GM12878 (cell line): ENCODE measurements around the gene PSMB7. TPM values are rescaled to one million over a fixed set of nuclear protein-coding genes. Genes with fewer than 3 reads are reported as not detected.

Experiments
- ATAC-seq: fragments of 200-7000 bp; cut with Tn5 transposase; 3 replicates; pipeline ENCODE4 v1.9.1; 2020; ENCODE audit warnings: mild to moderate bottlenecking, moderate library complexity
- BruUV-seq: library from RNA; stranded (reverse); fragments of 400-500 nt; replicated peaks from 2 replicates; lab custom pipeline; 2021; lab: Mats Ljungman, UMichigan
- CTCF ChIA-PET: fragments of 300-600 bp; sonication (Branson Sonifier 250); formaldehyde crosslinking; extraction: SDS; loops from one replicate; lab custom pipeline; 2021; ENCODE audit warnings: inconsistent platforms; lab: Yijun Ruan, JAX
- POLR2A ChIA-PET: fragments of 350-600 bp; formaldehyde crosslinking; extraction: SDS; loops from one replicate; lab custom pipeline; 2021; ENCODE audit warnings: inconsistent platforms; lab: Charles Lee
- RAD21 ChIA-PET: fragments of 300-600 bp; sonication (Branson Sonifier 250); formaldehyde crosslinking; loops from one replicate; lab custom pipeline; 2023; ENCODE audit warnings: antibody characterized with exemption; ENCODE audit not compliant: unreplicated experiment; lab: Charles Lee
- SMC1A ChIA-PET: fragments of 300-600 bp; sonication (Branson Sonifier 250); formaldehyde crosslinking; loops from one replicate; lab custom pipeline; 2023; ENCODE audit not compliant: unreplicated experiment, uncharacterized antibody; lab: Charles Lee
- DNase-seq: peaks from one replicate; pipeline ENCODE4 v3.0.0-alpha.2; 2011; ENCODE audit warnings: low read depth, low spot score
- FAIRE-seq: peaks from 3 replicates; lab custom pipeline; 2011; peaks lifted over from hg19 to GRCh38; lab: Jason Lieb, UNC
- H2AFZ ChIP-seq: 2 replicates; pipeline ENCODE4 v1.6.0; 2011; ENCODE audit warnings: low read depth, low read length, control low read depth; ENCODE audit not compliant: control insufficient read depth
- H3K27ac ChIP-seq: 2 replicates; pipeline ENCODE4 v1.5.1; 2011; ENCODE audit warnings: control low read depth; ENCODE audit not compliant: control insufficient read depth, insufficient read depth
- H3K27me3 ChIP-seq, 2 experiments: replicated peaks in 1 of 2; 2 replicates each; pipeline versions ENCODE4 v1.6.0 to v1.6.1; 2011; ENCODE audit warnings: low read length in 1 of 2; ENCODE audit not compliant: control insufficient read depth in 2 of 2, insufficient read depth in 2 of 2
- H3K36me3 ChIP-seq, 2 experiments: 2 replicates each; pipeline ENCODE4 v1.5.1; 2011; ENCODE audit warnings: low read length in 1 of 2; ENCODE audit not compliant: control insufficient read depth in 2 of 2, insufficient read depth in 2 of 2
- H3K4me1 ChIP-seq: 2 replicates; pipeline ENCODE4 v1.6.1; 2011; ENCODE audit warnings: mild to moderate bottlenecking, low read length, moderate library complexity, mixed read lengths; ENCODE audit not compliant: control insufficient read depth, insufficient read depth
- H3K4me2 ChIP-seq: 2 replicates; pipeline ENCODE4 v1.6.0; 2011; ENCODE audit warnings: control low read depth; ENCODE audit not compliant: control insufficient read depth, insufficient read depth
- H3K4me3 ChIP-seq: fragments of 200-600 bp; sonication (generic); 2 replicates; pipeline ENCODE4 v1.5.1; 2016
- H3K79me2 ChIP-seq: 2 replicates; pipeline ENCODE4 v1.6.0; 2011; ENCODE audit warnings: low read length; ENCODE audit not compliant: control insufficient read depth, insufficient read depth
- H3K9ac ChIP-seq: 2 replicates; pipeline ENCODE4 v1.8.0; 2011; ENCODE audit warnings: low read length, control low read depth, mixed read lengths; ENCODE audit not compliant: control insufficient read depth, insufficient read depth
- H3K9me3 ChIP-seq: replicated peaks from 3 replicates; pipeline ENCODE4 v1.5.1; 2011; ENCODE audit warnings: mild to moderate bottlenecking, low read length; ENCODE audit not compliant: control insufficient read depth, insufficient read depth
- H4K20me1 ChIP-seq: 2 replicates; pipeline ENCODE4 v1.6.0; 2011; ENCODE audit not compliant: control insufficient read depth, insufficient read depth
- BACH1 ChIP-seq: fragments of 450-650 bp; IDR thresholded peaks from 2 replicates; pipeline ENCODE4 v1.6.1; 2017; ENCODE audit warnings: mild to moderate bottlenecking, borderline replicate concordance
- CHD1 ChIP-seq: IDR thresholded peaks from 2 replicates; pipeline ENCODE4 v1.6.1; 2012; ENCODE audit warnings: low read depth, low read length, improper control_type of control experiment
- CREM ChIP-seq: IDR thresholded peaks from 2 replicates; pipeline ENCODE4 v1.6.1; 2014; ENCODE audit warnings: antibody characterized with exemption, low read depth
- E2F4 ChIP-seq: IDR thresholded peaks from 2 replicates; pipeline ENCODE4 v1.6.1; 2012; ENCODE audit warnings: low read depth, low read length, improper control_type of control experiment
- ESRRA ChIP-seq: IDR thresholded peaks from 2 replicates; pipeline ENCODE4 v1.6.1; 2012; ENCODE audit warnings: mild to moderate bottlenecking, low read length, improper control_type of control experiment
- ETV6 ChIP-seq, 2 experiments: fragments of 450-650 bp in 1 of 2; IDR thresholded peaks in 1 of 2; conservative IDR thresholded peaks in 1 of 2; 2 replicates each; pipeline ENCODE4 v1.6.1; 2014; ENCODE audit warnings: antibody characterized with exemption in 1 of 2, borderline replicate concordance in 1 of 2, low read depth in 1 of 2, mild to moderate bottlenecking in 1 of 2, moderate library complexity in 1 of 2
- GABPA ChIP-seq: IDR thresholded peaks from 2 replicates; pipeline ENCODE4 v1.6.1; 2014; ENCODE audit warnings: antibody characterized with exemption, low read depth, mild to moderate bottlenecking, inconsistent platforms
- IRF3 ChIP-seq: fragments of 450-650 bp; IDR thresholded peaks from 2 replicates; pipeline ENCODE4 v1.6.1; 2014; ENCODE audit warnings: mild to moderate bottlenecking
- MEF2A ChIP-seq: IDR thresholded peaks from 2 replicates; pipeline ENCODE4 v1.6.1; 2011; ENCODE audit warnings: low read depth, mild to moderate bottlenecking, low read length, moderate library complexity; ENCODE audit not compliant: insufficient read depth
- MYC ChIP-seq: IDR thresholded peaks from 2 replicates; pipeline ENCODE4 v1.6.1; 2011; ENCODE audit warnings: mild to moderate bottlenecking, low read length, moderate library complexity, inconsistent platforms; ENCODE audit not compliant: insufficient read depth, insufficient replicate concordance, insufficient read length, severe bottlenecking
- SIN3A ChIP-seq: IDR thresholded peaks from 2 replicates; pipeline ENCODE4 v1.6.1; 2012; ENCODE audit warnings: low read depth, low read length, improper control_type of control experiment
- SP1 ChIP-seq: IDR thresholded peaks from one replicate; pipeline ENCODE4 v1.6.1; 2011; ENCODE audit warnings: low read depth, low read length
- SRF ChIP-seq, 2 experiments: IDR thresholded peaks; 2 replicates each; pipeline ENCODE4 v1.6.1; 2011; ENCODE audit warnings: low read depth in 2 of 2, low read length in 2 of 2, mild to moderate bottlenecking in 1 of 2, moderate library complexity in 1 of 2
- USF1 ChIP-seq: IDR thresholded peaks from 2 replicates; pipeline ENCODE4 v1.6.1; 2011; ENCODE audit warnings: borderline replicate concordance, low read depth, mild to moderate bottlenecking, moderate library complexity, mixed read lengths, low read length; ENCODE audit not compliant: insufficient read depth; ENCODE audit errors: extremely low read length
- ZSCAN29 ChIP-seq: fragments of 450-650 bp; IDR thresholded peaks from 2 replicates; pipeline ENCODE4 v1.6.1; 2017; ENCODE audit warnings: mild to moderate bottlenecking, moderate library complexity
- WGBS: methylation state at CpG from one replicate; pipeline ENCODE4 v1.1.6; 2016; ENCODE audit warnings: low lambda C conversion rate; ENCODE audit not compliant: insufficient replicate concordance, insufficient coverage; ENCODE audit errors: missing lambda C conversion rate; 5-methylcytosine and 5-hydroxymethylcytosine counted together
- in situ Hi-C: fragments of 300-500 bp; cut with MboI; formaldehyde crosslinking; loops from 9 replicates; pipeline ENCODE4 v1.14.3; 2018; ENCODE audit warnings: mixed read lengths
- intact Hi-C: fragments of 100-400 bp; cut with micrococcal nuclease; formaldehyde crosslinking; loops from one replicate; pipeline ENCODE4 v1.14.2; 2022; ENCODE audit not compliant: unreplicated experiment
- polyA plus RNA-seq, 11 experiments: library from polyadenylated mRNA; depleted of rRNA in 4 of 11; unstranded in 6 of 11; stranded (reverse) in 5 of 11; fragments of >200 nt; fragmentation: Nextera tagmentation in 4 of 11; fragmentation: Illumina TruSeq in 1 of 11; extraction: Ambion mirVana in 4 of 11; extraction: Trizol in 1 of 11; gene quantifications; 1 replicate in 1 of 11; 2 replicates in 10 of 11; pipeline versions ENCODE4 v1.2.1 to v1.2.3, GENCODE V29; 2011 to 2016; ENCODE audit warnings: inconsistent platforms in 2 of 11, missing spikeins in 2 of 11, low read depth in 1 of 11
- total RNA-seq, 4 experiments: library from RNA; depleted of rRNA in 3 of 4; stranded (reverse); fragments of >200 nt in 3 of 4; fragmentation: Illumina TruSeq in 1 of 4; extraction: Trizol in 1 of 4; gene quantifications; 2 replicates each; pipeline versions ENCODE4 v1.2.1 to v1.2.3, GENCODE V29; 2013 to 2021

The PSMB7 gene
- total and polyA plus RNA-seq, 10 of the 15 experiments (the other 5 are each of a cell fraction or from before 2014, with no cell fraction given) = 174 to 564 (median 268) TPM

- SMC1A ChIA-PET = interaction anchor here (1.2 to 3.4 kb wide), 3 partner anchors 262 to 333 kb away, joined by 3 to 12 read pairs (median 10); no protein-coding TSS in a partner anchor
- no peaks in the 10 kb centered on the region for H3K4me1 ChIP-seq
- H3K4me3 ChIP-seq = no peak overlapping the region
- no peaks in the 10 kb centered on the region; the same call in 1 of the 2 replicates for H4K20me1 ChIP-seq
- H3K4me2 ChIP-seq = no peak overlapping the region
- intact Hi-C loops = loop anchor here (10.0 kb wide), 1 partner anchor 264 kb away; no protein-coding TSS in a partner anchor
- H2AFZ ChIP-seq = no peak overlapping the region
- TF ChIP-seq SRF (IDR thresholded peaks at IDR 0.05; ENCODE audit: low read depth in 2 of 2, low read length in 2 of 2) (no peak), MEF2A (no peak), MYC (no peak), E2F4 (no peak), CREM (no peak), CHD1 (no peak), GABPA (no peak), IRF3 (no peak), ESRRA (no peak), ETV6 (conservative IDR thresholded peaks at IDR 0.05 in 1 of 2, IDR thresholded peaks at IDR 0.05 in 1 of 2; ENCODE audit: borderline replicate concordance in 1 of 2, low read depth in 1 of 2) (no peak), SIN3A (no peak), ZSCAN29 (no peak), BACH1 (no peak), SP1 (no peak), USF1 (no peak)
- TF ChIP-seq, all 136 proteins: peak for 0
- DNase-seq (no peak), ATAC-seq (no peak; the same call in 2 of the 3 replicates), FAIRE-seq (no peak)
- H3K9me3 ChIP-seq = no peaks in the 10 kb centered on the region
- WGBS = 87% methylated on average over 12 of the region's 12 CpGs
- ChIA-PET CTCF (interaction anchor here (0.6 to 4.4 kb wide), 15 partner anchors 9 to 567 kb away, joined by 3 to 33 read pairs (median 5); no protein-coding TSS in a partner anchor), RAD21 (interaction anchor here (1.4 to 3.6 kb wide), 4 partner anchors 149 to 348 kb away, joined by 3 to 12 read pairs (median 4); no protein-coding TSS in a partner anchor), POLR2A (interaction anchor here (0.6 kb wide), 1 partner anchor 22 kb away, joined by 3 read pairs; no protein-coding TSS in a partner anchor)
- in situ Hi-C loops = no loop called here
- no peaks in the 10 kb centered on the region for H3K27me3 ChIP-seq
- H3K79me2 ChIP-seq = peaks cover 37% of the 10 kb centered on the region
- no TSS peak for BruUV-seq
- H3K36me3 ChIP-seq = peaks cover 4 to 21% of the 10 kb centered on the region in 2 experiments; a peak in 3 of 4 replicates
- no peak overlapping the region for H3K9ac ChIP-seq
- no peak overlapping the region for H3K27ac ChIP-seq
Observed at GRCh38 chr9:124388275-124389048, 26.8 kb downstream of the PSMB7 start.
